Ureter (tissue), 1 donor: ENCODE results near the gene CUBN. TPM values are rescaled to one million over a fixed set of nuclear protein-coding genes. Genes with fewer than 3 reads are reported as not detected.

Experiments
- DNase-seq: peaks from one replicate; pipeline ENCODE4 v3.0.0-alpha.2; 2020; ENCODE audit warnings: low spot score
- total RNA-seq: library from RNA; stranded (reverse); gene quantifications from one replicate; pipeline ENCODE4 v1.2.4, GENCODE V29; 2023
- donor health status: DM: yes; HTN: yes; CAD: no.

CUBN gene
- total RNA-seq, 1 donor from 2014 or later: 2.4 TPM

GRCh38 chr10:16822726-16823360 lies 306.8 kb downstream of the CUBN start:
- DNase-seq: no peak

GRCh38 chr10:16822027-16822426 lies 307.6 kb downstream of the CUBN start:
- no peak for DNase-seq

DNA sequence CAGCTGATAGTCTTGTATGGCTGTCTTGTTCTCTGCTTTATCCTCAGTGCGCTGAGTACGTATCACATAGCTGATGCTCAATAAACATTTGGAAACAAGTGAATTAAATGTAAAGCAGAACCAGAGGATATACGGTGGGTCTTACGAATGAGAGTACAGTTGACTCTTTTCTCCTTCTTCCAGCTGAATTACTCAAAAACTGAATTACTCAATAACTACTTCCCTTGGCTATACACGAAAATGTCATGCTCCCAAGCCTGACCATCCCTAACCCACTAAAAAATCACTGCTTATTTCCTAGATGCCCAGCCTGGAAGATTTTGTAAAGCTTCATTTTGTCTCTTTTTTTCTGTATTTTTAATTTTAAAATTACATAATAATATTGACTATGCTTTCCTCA lies 309.2 kb downstream of the CUBN start:
- DNase-seq: no peak

DNA sequence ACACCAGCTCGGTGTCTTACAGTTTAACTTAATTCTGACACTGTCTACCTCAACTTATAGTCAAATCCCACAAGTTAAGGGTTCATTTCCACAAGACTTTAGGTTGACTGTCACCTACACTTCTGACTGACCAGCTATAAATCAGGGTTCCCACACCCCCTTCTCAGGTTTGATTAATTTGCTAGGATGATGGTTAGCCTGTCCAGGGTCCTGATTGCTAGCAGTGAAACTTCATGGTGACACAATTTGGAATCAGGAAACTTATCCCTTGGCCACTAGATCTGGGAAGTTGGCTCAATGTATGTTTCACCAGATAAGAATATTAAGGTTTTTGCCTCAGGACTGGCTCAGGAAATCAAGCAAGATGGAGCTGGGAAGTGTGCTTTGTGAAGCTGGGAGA lies 309.6 kb downstream of the CUBN start:
- no peak for DNase-seq

- no peak for DNase-seq
Observed at GRCh38 chr10:16819436-16819835, 310.2 kb downstream of the CUBN start.

- no peak for DNase-seq
Observed at GRCh38 chr10:16819026-16819425, 310.6 kb downstream of the CUBN start.

DNA sequence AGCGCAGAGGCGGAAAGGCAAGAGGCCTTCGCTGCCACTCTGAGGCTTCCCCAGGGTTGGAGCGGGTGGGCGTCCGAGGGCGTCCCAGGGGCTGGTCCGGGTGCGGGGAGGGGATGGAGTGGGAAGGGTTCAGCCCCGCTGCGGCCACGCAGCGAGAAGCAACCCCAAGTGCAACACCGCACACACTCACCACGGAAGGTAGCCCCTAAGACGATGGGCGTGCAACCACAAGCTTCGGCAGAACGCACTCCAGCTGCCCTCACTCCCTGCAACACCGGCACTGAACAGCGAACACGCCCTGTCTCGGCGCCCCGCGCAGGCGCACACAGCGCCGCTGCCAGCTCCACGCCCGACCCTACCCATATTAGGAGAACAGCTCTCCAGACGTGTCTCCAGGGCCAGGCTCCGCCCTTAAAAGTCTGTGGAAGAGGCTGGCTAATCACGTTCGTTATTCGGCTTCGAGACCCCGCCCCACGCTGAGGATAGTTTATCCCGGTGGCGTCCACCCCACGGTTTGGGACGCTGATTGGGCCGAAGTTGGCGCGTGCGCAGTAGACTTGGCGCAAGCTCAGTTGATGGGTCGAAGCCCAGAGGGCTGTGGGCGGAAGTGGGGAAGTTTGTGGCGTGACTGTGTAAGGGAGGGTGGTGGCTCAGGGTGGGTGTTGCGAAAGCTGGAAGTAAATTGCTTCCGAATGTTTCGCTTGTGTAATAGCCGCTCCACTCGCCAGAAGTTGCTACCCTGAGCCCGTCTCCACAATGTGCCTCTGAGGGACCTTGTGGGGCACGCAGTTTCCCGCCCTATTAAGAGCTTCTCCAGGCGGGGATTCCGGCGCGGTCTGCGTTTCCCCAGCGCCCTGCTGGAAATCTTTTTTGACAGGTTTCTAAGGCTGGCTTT lies 312.2 kb downstream of the CUBN start, which contains the start of gene RSU1:
TSS of gene RSU1 (minus strand) at position 300 of the 895 bp plus-strand sequence. CDS start 343 bp downstream, outside the sequence.
- DNase-seq: peak; percentile 100

- DNase-seq: no peak
Observed at GRCh38 chr10:16816830-16817124, 312.8 kb downstream of the CUBN start.

GRCh38 chr10:16816171-16816570 lies 313.4 kb downstream of the CUBN start:
- DNase-seq: no peak

DNA sequence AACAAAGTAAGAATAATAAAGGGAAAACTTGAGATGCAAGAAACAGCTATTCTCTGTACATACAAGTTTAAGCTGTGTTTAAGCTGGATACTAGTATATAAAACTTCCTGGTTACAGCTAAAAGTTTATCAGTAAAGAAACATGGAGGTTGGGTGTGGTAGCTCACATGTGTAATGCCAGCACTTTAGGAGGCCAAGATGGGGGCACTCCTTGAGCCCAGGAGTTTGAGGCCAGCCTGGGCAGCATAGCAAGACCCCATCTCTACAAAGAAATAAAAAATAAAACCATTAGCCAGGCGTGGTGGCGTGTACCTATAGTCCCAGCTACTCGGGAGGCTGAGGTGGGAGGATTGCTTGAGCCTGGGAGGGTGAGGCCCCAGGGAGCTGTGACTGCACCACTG lies 315.6 kb downstream of the CUBN start:
- no peak for DNase-seq

- DNase-seq: no peak
Observed at GRCh38 chr10:16812676-16813075, 316.9 kb downstream of the CUBN start.

- DNase-seq: no peak
Observed at GRCh38 chr10:16811765-16812164, 317.8 kb downstream of the CUBN start.

- no peak for DNase-seq
Observed at GRCh38 chr10:16811292-16811691, 318.3 kb downstream of the CUBN start.

GRCh38 chr10:16809074-16809718 lies 320.4 kb downstream of the CUBN start:
- no peak for DNase-seq

DNA sequence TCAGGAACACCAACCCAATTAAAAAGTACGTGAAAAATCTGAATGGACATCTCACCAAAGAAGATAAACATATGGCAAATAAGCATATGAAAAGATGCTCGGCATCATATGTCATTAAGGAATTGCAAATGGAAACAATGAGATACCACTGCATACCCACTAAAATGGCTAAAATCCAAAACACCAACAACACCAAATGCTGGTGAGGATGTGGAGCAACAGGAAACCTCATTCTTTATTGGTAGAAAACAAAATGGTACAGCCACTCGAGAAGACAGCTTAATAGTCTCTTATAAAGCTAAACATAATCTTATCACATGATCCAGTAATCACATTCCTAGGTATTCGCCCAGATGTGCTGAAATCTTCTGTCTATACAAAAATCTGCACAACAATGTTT lies 325.5 kb downstream of the CUBN start:
- no peak for DNase-seq

DNA sequence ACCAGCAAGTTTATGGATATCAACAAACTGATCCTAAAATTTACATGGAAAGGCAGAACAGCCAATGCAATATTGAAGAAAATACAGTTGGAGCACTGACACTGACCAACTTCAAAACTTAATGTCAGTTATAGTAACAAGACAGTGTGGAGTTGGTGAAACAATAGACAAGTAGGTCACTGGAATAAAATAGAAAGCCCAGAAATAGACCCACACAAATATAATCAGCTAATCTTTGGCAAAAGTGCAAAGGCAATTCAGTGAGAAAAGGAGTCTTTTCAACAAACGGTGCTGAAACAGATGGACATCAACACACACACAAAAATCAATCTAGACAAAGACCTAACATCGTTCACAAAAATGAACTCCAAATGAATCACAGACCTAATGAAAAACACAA lies 326.1 kb downstream of the CUBN start:
- no peak for DNase-seq

GRCh38 chr10:16799621-16800020 lies 330.0 kb downstream of the CUBN start:
- DNase-seq: no peak

- no peak for DNase-seq
Observed at GRCh38 chr10:16798571-16798970, 331.0 kb downstream of the CUBN start.

DNA sequence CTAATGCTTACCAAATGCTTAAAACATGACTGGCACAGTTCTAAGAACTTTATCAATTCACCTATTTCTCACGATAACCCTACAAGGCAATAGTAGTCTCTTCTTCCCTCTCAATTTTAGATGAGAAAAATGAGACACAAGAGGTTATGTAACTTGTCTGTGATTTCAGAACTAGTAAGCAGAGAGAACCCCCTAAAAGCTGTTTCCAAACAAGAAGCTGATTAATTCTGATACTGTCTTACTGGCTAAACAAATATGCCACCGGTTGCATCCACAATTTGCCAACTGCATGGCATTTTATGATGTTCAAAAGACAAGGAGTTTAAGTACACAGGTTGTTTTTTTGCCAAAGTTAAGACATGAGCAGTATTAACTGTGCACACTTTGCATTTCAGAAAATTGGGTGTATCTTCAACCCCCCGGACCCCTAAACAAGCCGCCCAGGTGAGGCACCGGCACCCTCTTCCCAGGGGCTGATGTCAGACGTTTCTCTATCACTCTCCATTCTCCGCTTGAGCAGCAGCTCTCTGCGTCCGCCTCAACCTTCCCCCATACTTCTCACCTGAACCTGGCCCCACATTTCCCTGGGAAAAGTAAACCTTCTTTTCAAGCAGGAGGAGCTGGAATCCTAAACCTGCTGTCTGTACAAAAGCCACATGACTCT lies 334.1 kb downstream of the CUBN start:
- no peak for DNase-seq

DNA sequence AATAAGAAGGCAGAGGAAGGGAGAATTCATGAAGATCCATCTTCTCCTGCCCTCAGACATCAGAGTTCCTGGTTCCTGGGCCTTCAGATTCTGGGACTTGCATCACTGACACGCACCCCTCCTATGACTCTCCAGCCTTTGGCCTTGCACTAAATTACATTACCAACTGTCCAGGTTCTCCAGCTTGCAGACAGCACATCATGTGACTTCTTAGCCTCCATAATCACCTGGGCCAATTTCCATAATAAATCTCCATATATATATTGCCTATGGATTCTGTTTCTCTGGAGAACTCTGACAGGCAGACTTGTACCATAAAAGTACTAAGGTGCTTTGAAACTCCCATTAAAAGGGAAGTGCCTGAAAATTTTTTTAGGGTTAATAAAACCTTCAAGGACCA lies 335.6 kb downstream of the CUBN start:
- no peak for DNase-seq

DNA sequence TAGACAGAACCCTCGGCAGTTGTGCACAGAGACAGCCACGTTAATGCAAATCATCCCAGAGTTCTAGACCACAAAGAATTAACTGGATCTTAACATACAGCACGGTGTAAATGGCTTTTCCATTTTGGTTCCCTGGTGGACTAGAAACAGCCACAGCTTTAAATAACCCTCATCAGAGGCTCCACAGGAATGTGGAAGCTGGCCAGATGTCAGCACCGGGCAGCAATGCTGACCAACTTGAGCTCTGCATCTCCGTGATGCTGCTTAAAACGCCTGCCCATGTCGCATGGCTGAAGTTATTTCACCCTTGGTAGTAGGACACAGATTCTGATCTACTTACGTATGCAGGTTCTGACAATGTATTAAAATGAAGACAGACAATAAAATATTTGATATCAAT lies 336.9 kb downstream of the CUBN start:
- DNase-seq: no peak

DNA sequence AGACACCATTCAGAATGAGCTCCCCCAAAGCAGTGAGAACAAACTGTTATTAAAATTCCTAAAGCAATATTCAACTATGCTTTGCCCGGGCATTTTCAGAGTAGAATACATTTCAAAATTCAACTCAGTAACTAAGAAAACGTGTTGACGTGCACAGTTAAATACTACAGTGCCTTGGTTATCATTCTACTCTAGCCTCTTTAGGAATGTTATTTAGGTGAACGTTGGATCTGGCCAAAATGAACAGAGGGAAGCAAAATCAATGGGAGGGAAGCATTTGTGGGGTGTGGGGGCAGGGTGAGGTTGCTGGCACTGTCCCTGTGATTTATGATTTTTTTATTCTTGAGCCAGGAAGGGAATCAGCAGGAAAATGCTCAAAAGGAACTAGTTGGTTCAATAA lies 339.8 kb downstream of the CUBN start:
- DNase-seq: no peak
